Measurements from ENCODE around the gene C16orf95.

C16orf95 gene

GRCh38 chr16:87308826-87309225 lies 8.4 kb downstream of the C16orf95 start:
- Histone ChIP-seq H3K36me3 (replicated peaks) (peaks cover 2% of the 10 kb centered on the region; the same call in 1 of the 2 replicates), H3K27me3 (ENCODE audit: low read depth) (no peaks in the 10 kb centered on the region), H3K4me1 (peaks cover 9% of the 10 kb centered on the region), H3K9me3 (no peaks in the 10 kb centered on the region), H3K4me3 (no peak overlapping the region)
- no peak for DNase-seq (ENCODE audit: low spot score in 2 of 2)
- in situ Hi-C loops (cut with MboI; ENCODE audit: low sequenced_read_pairs) = no loop called here

- no peaks in the 10 kb centered on the region for H3K27me3 ChIP-seq (ENCODE audit: low read depth)
- peaks cover 9% of the 10 kb centered on the region for H3K4me1 ChIP-seq
- in situ Hi-C loops (cut with MboI; ENCODE audit: low sequenced_read_pairs) = no loop called here
- no peaks in the 10 kb centered on the region for H3K36me3 ChIP-seq (replicated peaks)
- no peak overlapping the region for H3K4me3 ChIP-seq
- no peak for DNase-seq (ENCODE audit: low spot score in 2 of 2)
- no peaks in the 10 kb centered on the region for H3K9me3 ChIP-seq
Measured at GRCh38 chr16:87306516-87306915, 10.7 kb downstream of the C16orf95 start.

GRCh38 chr16:87305505-87306391 lies 11.4 kb downstream of the C16orf95 start:
- peak; percentile 7 to 40 for DNase-seq (ENCODE audit: low spot score in 2 of 2)
- Histone ChIP-seq H3K27me3 (ENCODE audit: low read depth) (no peaks in the 10 kb centered on the region), H3K4me1 (peaks cover 9% of the 10 kb centered on the region), H3K36me3 (replicated peaks) (no peaks in the 10 kb centered on the region), H3K4me3 (no peak overlapping the region), H3K9me3 (no peaks in the 10 kb centered on the region)
- in situ Hi-C loops (cut with MboI; ENCODE audit: low sequenced_read_pairs) = no loop called here

- H3K4me3 ChIP-seq = no peak overlapping the region
- no peaks in the 10 kb centered on the region for H3K9me3 ChIP-seq
- DNase-seq (ENCODE audit: low spot score in 2 of 2) = no peak
- H3K27me3 ChIP-seq (ENCODE audit: low read depth) = no peaks in the 10 kb centered on the region
- no peaks in the 10 kb centered on the region for H3K36me3 ChIP-seq (replicated peaks)
- in situ Hi-C loops (cut with MboI; ENCODE audit: low sequenced_read_pairs) = no loop called here
- H3K4me1 ChIP-seq = peaks cover 9% of the 10 kb centered on the region
Measured at GRCh38 chr16:87304951-87305350, 12.2 kb downstream of the C16orf95 start.

- H3K36me3 ChIP-seq (replicated peaks) = no peaks in the 10 kb centered on the region
- H3K27me3 ChIP-seq (ENCODE audit: low read depth) = no peaks in the 10 kb centered on the region
- H3K4me1 ChIP-seq = peaks cover 9% of the 10 kb centered on the region
- in situ Hi-C loops (cut with MboI; ENCODE audit: low sequenced_read_pairs) = no loop called here
- H3K9me3 ChIP-seq = no peaks in the 10 kb centered on the region
- H3K4me3 ChIP-seq = no peak overlapping the region
- DNase-seq (ENCODE audit: low spot score in 2 of 2) = no peak
Measured at GRCh38 chr16:87303962-87304521, 13.2 kb downstream of the C16orf95 start.

GRCh38 chr16:87303431-87303930 lies 13.7 kb downstream of the C16orf95 start:
- in situ Hi-C loops (cut with MboI; ENCODE audit: low sequenced_read_pairs) = no loop called here
- Histone ChIP-seq H3K36me3 (replicated peaks) (no peaks in the 10 kb centered on the region), H3K27me3 (ENCODE audit: low read depth) (no peaks in the 10 kb centered on the region), H3K4me3 (no peak overlapping the region), H3K4me1 (peaks cover 9% of the 10 kb centered on the region), H3K9me3 (no peaks in the 10 kb centered on the region)
- DNase-seq (ENCODE audit: low spot score in 2 of 2) = no peak

- H3K4me1 ChIP-seq = no peaks in the 10 kb centered on the region
- no peak for DNase-seq (ENCODE audit: low spot score in 2 of 2)
- H3K4me3 ChIP-seq = no peak overlapping the region
- H3K27me3 ChIP-seq (ENCODE audit: low read depth) = no peaks in the 10 kb centered on the region
- H3K36me3 ChIP-seq (replicated peaks) = no peaks in the 10 kb centered on the region
- in situ Hi-C loops (cut with MboI; ENCODE audit: low sequenced_read_pairs) = no loop called here
- no peaks in the 10 kb centered on the region for H3K9me3 ChIP-seq
Measured at GRCh38 chr16:87298857-87299465, 18.2 kb downstream of the C16orf95 start.

GRCh38 chr16:87297918-87298631 lies 19.1 kb downstream of the C16orf95 start:
- in situ Hi-C loops (cut with MboI; ENCODE audit: low sequenced_read_pairs) = no loop called here
- Histone ChIP-seq H3K27me3 (ENCODE audit: low read depth) (no peaks in the 10 kb centered on the region), H3K36me3 (replicated peaks) (no peaks in the 10 kb centered on the region), H3K4me3 (no peak overlapping the region), H3K4me1 (no peaks in the 10 kb centered on the region), H3K9me3 (no peaks in the 10 kb centered on the region)
- peak; percentile 16 to 73 for DNase-seq (ENCODE audit: low spot score in 2 of 2)

GRCh38 chr16:87297407-87297806 lies 19.8 kb downstream of the C16orf95 start:
- H3K4me1 ChIP-seq = no peaks in the 10 kb centered on the region
- H3K4me3 ChIP-seq = no peak overlapping the region
- no peaks in the 10 kb centered on the region for H3K9me3 ChIP-seq
- in situ Hi-C loops (cut with MboI; ENCODE audit: low sequenced_read_pairs) = no loop called here
- H3K36me3 ChIP-seq (replicated peaks) = no peaks in the 10 kb centered on the region
- H3K27me3 ChIP-seq (ENCODE audit: low read depth) = no peaks in the 10 kb centered on the region
- DNase-seq (ENCODE audit: low spot score in 2 of 2) = no peak

- Histone ChIP-seq H3K4me1 (no peaks in the 10 kb centered on the region), H3K36me3 (replicated peaks) (no peaks in the 10 kb centered on the region), H3K27me3 (ENCODE audit: low read depth) (no peaks in the 10 kb centered on the region), H3K9me3 (no peaks in the 10 kb centered on the region; the same call in 1 of the 2 replicates), H3K4me3 (no peak overlapping the region)
- DNase-seq (ENCODE audit: low spot score in 2 of 2) = no peak
- in situ Hi-C loops (cut with MboI; ENCODE audit: low sequenced_read_pairs) = no loop called here
Measured at GRCh38 chr16:87295661-87296531, 21.3 kb downstream of the C16orf95 start.

GRCh38 chr16:87295259-87295658 lies 21.9 kb downstream of the C16orf95 start:
- in situ Hi-C loops (cut with MboI; ENCODE audit: low sequenced_read_pairs) = no loop called here
- H3K4me1 ChIP-seq = no peaks in the 10 kb centered on the region
- H3K36me3 ChIP-seq (replicated peaks) = no peaks in the 10 kb centered on the region
- H3K9me3 ChIP-seq = no peaks in the 10 kb centered on the region; the same call in 1 of the 2 replicates
- no peak overlapping the region for H3K4me3 ChIP-seq
- peak in 1 of 2 experiments; percentile 23 for DNase-seq (ENCODE audit: low spot score in 2 of 2)
- no peaks in the 10 kb centered on the region for H3K27me3 ChIP-seq (ENCODE audit: low read depth)

- in situ Hi-C loops (cut with MboI; ENCODE audit: low sequenced_read_pairs) = no loop called here
- H3K27me3 ChIP-seq (ENCODE audit: low read depth) = no peaks in the 10 kb centered on the region
- DNase-seq (ENCODE audit: low spot score in 2 of 2) = no peak
- H3K9me3 ChIP-seq = no peaks in the 10 kb centered on the region; the same call in 1 of the 2 replicates
- no peak overlapping the region for H3K4me3 ChIP-seq
- no peaks in the 10 kb centered on the region for H3K4me1 ChIP-seq
- H3K36me3 ChIP-seq (replicated peaks) = no peaks in the 10 kb centered on the region
Measured at GRCh38 chr16:87293990-87294389, 23.2 kb downstream of the C16orf95 start.

GRCh38 chr16:87291944-87292343 lies 25.2 kb downstream of the C16orf95 start:
- Histone ChIP-seq H3K4me3 (no peak overlapping the region), H3K4me1 (no peaks in the 10 kb centered on the region), H3K9me3 (no peaks in the 10 kb centered on the region; the same call in 1 of the 2 replicates), H3K36me3 (replicated peaks) (no peaks in the 10 kb centered on the region), H3K27me3 (ENCODE audit: low read depth) (no peaks in the 10 kb centered on the region)
- in situ Hi-C loops (cut with MboI; ENCODE audit: low sequenced_read_pairs) = no loop called here
- no peak for DNase-seq (ENCODE audit: low spot score in 2 of 2)
